GM19035 (cell line): Measurements from ENCODE around the gene SEC24C.
"Not testable (repeated sequence)": the region's sequence is repeated elsewhere in the genome, so short reads cannot be mapped to it uniquely, and the experiment has no call there.

Experiments used
- ATAC-seq: cut with Tn5 transposase; IDR thresholded peaks from one replicate; pipeline ENCODE4 v1.9.1; 2021; ENCODE audit not compliant: unreplicated experiment

SEC24C gene

GRCh38 chr10:73731588-73732375, 12.4 kb upstream of the SEC24C start:
- no peak for ATAC-seq

GRCh38 chr10:73732426-73732825, 11.7 kb upstream of the SEC24C start:
- no peak for ATAC-seq

GRCh38 chr10:73732931-73733623, 11.1 kb upstream of the SEC24C start:
- no peak for ATAC-seq

- no peak for ATAC-seq
Observed at GRCh38 chr10:73734028-73734720, 10.0 kb upstream of the SEC24C start.

- no peak for ATAC-seq
Observed at GRCh38 chr10:73734796-73735305, 9.3 kb upstream of the SEC24C start.

GRCh38 chr10:73740501-73741254, 3.5 kb upstream of the SEC24C start:
- ATAC-seq: not testable (repeated sequence)

GRCh38 chr10:73742454-73742734, 1.8 kb upstream of the SEC24C start:
- no peak for ATAC-seq

GRCh38 chr10:73743327-73743904, 756 bp upstream of the SEC24C start:
- no peak for ATAC-seq

- peak; percentile 37 for ATAC-seq
Observed at GRCh38 chr10:73744664-73744975, 448 bp downstream of the SEC24C start.

- no peak for ATAC-seq
Observed at GRCh38 chr10:73746721-73747120, 2.5 kb downstream of the SEC24C start.

GRCh38 chr10:73750819-73751218, 6.6 kb downstream of the SEC24C start:
- ATAC-seq: no peak

- ATAC-seq: no peak
Observed at GRCh38 chr10:73756183-73756582, 12.0 kb downstream of the SEC24C start.

GRCh38 chr10:73758704-73759511, 14.7 kb downstream of the SEC24C start:
- ATAC-seq: no peak

- no peak for ATAC-seq
Observed at GRCh38 chr10:73759512-73760115, 15.4 kb downstream of the SEC24C start.

GRCh38 chr10:73761781-73762180, 17.6 kb downstream of the SEC24C start:
- no peak for ATAC-seq

- ATAC-seq: no peak
Observed at GRCh38 chr10:73762915-73763314, 18.7 kb downstream of the SEC24C start.

- ATAC-seq: no peak
Observed at GRCh38 chr10:73763343-73763742, 19.2 kb downstream of the SEC24C start.

GRCh38 chr10:73765066-73765465, 20.9 kb downstream of the SEC24C start:
- no peak for ATAC-seq

- ATAC-seq: no peak
Observed at GRCh38 chr10:73768881-73769280, 24.7 kb downstream of the SEC24C start.

GRCh38 chr10:73769396-73769795, 25.2 kb downstream of the SEC24C start:
- no peak for ATAC-seq
